HS-27A (cell line): Measurements from ENCODE around the gene ADGRE1.

ENCODE experiments used
- DNase-seq: peaks from one replicate; pipeline ENCODE4 v3.0.0-alpha.2; 2012; ENCODE audit warnings: low read depth, missing footprints

Gene ADGRE1

GRCh38 chr19:6877766-6878165 lies 9.6 kb upstream of the ADGRE1 start:
- no peak for DNase-seq

GRCh38 chr19:6886277-6886897 lies 992 bp upstream of the ADGRE1 start:
- DNase-seq, result no peak

- no peak for DNase-seq
Observed at GRCh38 chr19:6888967-6889366, 1.6 kb downstream of the ADGRE1 start.

GRCh38 chr19:6890401-6890913 lies 3.1 kb downstream of the ADGRE1 start:
- no peak for DNase-seq

- DNase-seq, result no peak
Observed at GRCh38 chr19:6890938-6891337, 3.6 kb downstream of the ADGRE1 start.

GRCh38 chr19:6891761-6892385 lies 4.5 kb downstream of the ADGRE1 start:
- DNase-seq, result no peak

GRCh38 chr19:6894313-6894712 lies 6.9 kb downstream of the ADGRE1 start:
- DNase-seq, result no peak

- DNase-seq, result no peak
Observed at GRCh38 chr19:6903446-6903845, 16.1 kb downstream of the ADGRE1 start.

- DNase-seq, result no peak
Observed at GRCh38 chr19:6906559-6907060, 19.2 kb downstream of the ADGRE1 start.

GRCh38 chr19:6911523-6911922 lies 24.1 kb downstream of the ADGRE1 start:
- DNase-seq, result no peak

- DNase-seq, result no peak
Observed at GRCh38 chr19:6914321-6914720, 26.9 kb downstream of the ADGRE1 start.

- DNase-seq, result no peak
Observed at GRCh38 chr19:6916952-6917351, 29.6 kb downstream of the ADGRE1 start.

- no peak for DNase-seq
Observed at GRCh38 chr19:6925386-6925785, 38.0 kb downstream of the ADGRE1 start.

GRCh38 chr19:6925801-6926751 lies 38.7 kb downstream of the ADGRE1 start:
- no peak for DNase-seq

GRCh38 chr19:6930190-6930589 lies 42.8 kb downstream of the ADGRE1 start:
- no peak for DNase-seq

GRCh38 chr19:6935069-6935468 lies 47.7 kb downstream of the ADGRE1 start:
- no peak for DNase-seq

- no peak for DNase-seq
Observed at GRCh38 chr19:6935618-6936017, 48.2 kb downstream of the ADGRE1 start.

GRCh38 chr19:6945733-6946132 lies 58.4 kb downstream of the ADGRE1 start:
- DNase-seq, result no peak

GRCh38 chr19:6947745-6948144 lies 60.4 kb downstream of the ADGRE1 start:
- peak; percentile 7 for DNase-seq

GRCh38 chr19:6948884-6949283 lies 61.5 kb downstream of the ADGRE1 start:
- DNase-seq, result no peak

GRCh38 chr19:6952956-6953355 lies 65.6 kb downstream of the ADGRE1 start:
- no peak for DNase-seq

GRCh38 chr19:6955082-6955481 lies 67.7 kb downstream of the ADGRE1 start:
- no peak for DNase-seq

GRCh38 chr19:6956573-6956972 lies 69.2 kb downstream of the ADGRE1 start:
- no peak for DNase-seq
